Osteoblast (primary cell): Measurements from ENCODE around the gene GSKIP. TPM values are rescaled to one million over a fixed set of nuclear protein-coding genes. Genes with fewer than 3 reads are reported as not detected.

ENCODE experiments used
- DNase-seq: peaks from one replicate; pipeline ENCODE4 v3.0.0; 2011; ENCODE audit warnings: low spot score, mixed read lengths; ENCODE audit not compliant: insufficient read length; ENCODE audit errors: missing footprints
- H2AFZ ChIP-seq: 2 replicates; pipeline ENCODE4 v1.6.0; 2011; ENCODE audit warnings: mild to moderate bottlenecking, low read length
- H3K27ac ChIP-seq: 2 replicates; pipeline ENCODE4 v1.5.1; 2011; ENCODE audit warnings: mild to moderate bottlenecking, low read depth, low read length, moderate library complexity
- H3K27me3 ChIP-seq: 2 replicates; pipeline ENCODE4 v1.6.0; 2012; ENCODE audit warnings: mild to moderate bottlenecking, control low read depth, inconsistent platforms, low read length, moderate library complexity; ENCODE audit not compliant: insufficient read depth
- H3K36me3 ChIP-seq: 2 replicates; pipeline ENCODE4 v1.5.1; 2011; ENCODE audit warnings: mild to moderate bottlenecking, low read length, control low read depth, moderate library complexity; ENCODE audit not compliant: insufficient read depth
- H3K4me1 ChIP-seq: 2 replicates; pipeline ENCODE4 v1.5.1; 2011; ENCODE audit warnings: mild to moderate bottlenecking, low read length, control low read depth, moderate library complexity; ENCODE audit not compliant: insufficient read depth
- H3K4me2 ChIP-seq: 2 replicates; pipeline ENCODE4 v1.6.0; 2011; ENCODE audit warnings: mild to moderate bottlenecking, low read length; ENCODE audit not compliant: insufficient read depth
- H3K4me3 ChIP-seq: fragments of 200-600 bp; sonication (generic); 3 replicates; pipeline ENCODE4 v1.5.1; 2012; ENCODE audit warnings: mild to moderate bottlenecking, low read length, inconsistent platforms; ENCODE audit not compliant: insufficient read depth
- H3K79me2 ChIP-seq: 2 replicates; pipeline ENCODE4 v1.6.0; 2012; ENCODE audit warnings: mild to moderate bottlenecking, low read length, control low read depth, inconsistent platforms; ENCODE audit not compliant: insufficient read depth
- H3K9me3 ChIP-seq: 2 replicates; pipeline ENCODE4 v1.5.1; 2011; ENCODE audit warnings: low read depth, low read length, control low read depth
- H4K20me1 ChIP-seq: 2 replicates; pipeline ENCODE4 v1.6.0; 2012; ENCODE audit warnings: mild to moderate bottlenecking, low read length, control low read depth; ENCODE audit not compliant: insufficient read depth
- total RNA-seq: library from RNA; depleted of rRNA; stranded (reverse); fragments of >200 nt; gene quantifications from 2 replicates; pipeline ENCODE4 v1.2.3, GENCODE V29; 2012
- TF ChIP-seq, protein P1 (sequence below): IDR thresholded peaks from 2 replicates; pipeline ENCODE4 v1.5.1; 2011; ENCODE audit warnings: mild to moderate bottlenecking, low read depth, low read length, moderate library complexity; ENCODE audit errors: extremely low read depth

The GSKIP gene
- total RNA-seq, 1 donor, result 26.8 TPM

DNA sequence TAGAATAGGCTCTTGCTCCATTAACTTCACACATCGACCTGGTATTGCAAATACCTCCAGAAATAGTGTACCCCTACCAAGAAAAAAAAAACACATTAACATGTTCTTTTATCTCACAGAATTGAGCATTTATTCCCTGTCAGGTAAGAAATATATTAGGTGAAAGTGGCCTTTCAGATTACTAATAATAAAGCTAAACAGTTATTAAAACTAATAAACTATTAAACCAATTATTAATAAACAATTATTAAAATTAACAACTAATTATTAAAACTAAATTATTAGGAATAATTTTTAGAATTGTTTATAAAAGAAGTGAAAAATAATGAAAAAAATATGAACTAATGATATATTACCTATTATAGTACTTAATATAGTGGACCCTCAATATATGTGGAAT lies 21.4 kb downstream of the GSKIP start:
- no peaks in the 10 kb centered on the region for H3K79me2 ChIP-seq
- no peak for DNase-seq
- H3K4me1 ChIP-seq, result no peaks in the 10 kb centered on the region
- TF ChIP-seq, protein P1, sequence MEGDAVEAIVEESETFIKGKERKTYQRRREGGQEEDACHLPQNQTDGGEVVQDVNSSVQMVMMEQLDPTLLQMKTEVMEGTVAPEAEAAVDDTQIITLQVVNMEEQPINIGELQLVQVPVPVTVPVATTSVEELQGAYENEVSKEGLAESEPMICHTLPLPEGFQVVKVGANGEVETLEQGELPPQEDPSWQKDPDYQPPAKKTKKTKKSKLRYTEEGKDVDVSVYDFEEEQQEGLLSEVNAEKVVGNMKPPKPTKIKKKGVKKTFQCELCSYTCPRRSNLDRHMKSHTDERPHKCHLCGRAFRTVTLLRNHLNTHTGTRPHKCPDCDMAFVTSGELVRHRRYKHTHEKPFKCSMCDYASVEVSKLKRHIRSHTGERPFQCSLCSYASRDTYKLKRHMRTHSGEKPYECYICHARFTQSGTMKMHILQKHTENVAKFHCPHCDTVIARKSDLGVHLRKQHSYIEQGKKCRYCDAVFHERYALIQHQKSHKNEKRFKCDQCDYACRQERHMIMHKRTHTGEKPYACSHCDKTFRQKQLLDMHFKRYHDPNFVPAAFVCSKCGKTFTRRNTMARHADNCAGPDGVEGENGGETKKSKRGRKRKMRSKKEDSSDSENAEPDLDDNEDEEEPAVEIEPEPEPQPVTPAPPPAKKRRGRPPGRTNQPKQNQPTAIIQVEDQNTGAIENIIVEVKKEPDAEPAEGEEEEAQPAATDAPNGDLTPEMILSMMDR, result no peak
- H3K27me3 ChIP-seq, result no peaks in the 10 kb centered on the region
- H3K36me3 ChIP-seq, result peaks cover 11% of the 10 kb centered on the region
- no peak overlapping the region for H3K4me3 ChIP-seq
- H3K4me2 ChIP-seq, result no peak overlapping the region
- H3K9me3 ChIP-seq, result no peaks in the 10 kb centered on the region
- no peak overlapping the region for H2AFZ ChIP-seq
- no peak overlapping the region for H3K27ac ChIP-seq
- H4K20me1 ChIP-seq, result no peaks in the 10 kb centered on the region

DNA sequence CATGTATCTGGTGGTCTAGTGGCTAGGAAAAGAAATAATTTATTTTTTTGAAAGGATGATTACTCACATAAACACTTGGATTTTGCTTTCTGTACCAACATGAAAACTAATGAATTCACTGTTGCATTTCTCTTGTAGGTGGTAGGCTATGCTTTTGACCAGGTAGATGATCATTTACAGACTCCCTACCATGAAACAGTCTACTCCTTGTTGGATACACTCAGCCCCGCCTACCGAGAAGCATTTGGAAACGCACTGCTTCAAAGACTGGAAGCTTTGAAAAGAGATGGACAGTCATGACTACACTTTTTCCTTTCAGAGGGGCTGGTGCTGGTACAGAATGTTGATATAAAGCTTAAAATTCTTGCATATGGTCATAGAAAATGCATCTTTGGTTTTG lies 22.1 kb downstream of the GSKIP start:
- H3K27ac ChIP-seq, result no peak overlapping the region
- H3K27me3 ChIP-seq, result no peaks in the 10 kb centered on the region
- no peaks in the 10 kb centered on the region for H3K4me1 ChIP-seq
- no peak overlapping the region for H3K4me3 ChIP-seq
- H3K4me2 ChIP-seq, result no peak overlapping the region
- H3K9me3 ChIP-seq, result no peaks in the 10 kb centered on the region
- TF ChIP-seq, protein P1, result no peak
- H3K36me3 ChIP-seq, result peaks cover 11% of the 10 kb centered on the region
- H2AFZ ChIP-seq, result no peak overlapping the region
- H4K20me1 ChIP-seq, result no peaks in the 10 kb centered on the region
- DNase-seq, result no peak
- no peaks in the 10 kb centered on the region for H3K79me2 ChIP-seq

DNA sequence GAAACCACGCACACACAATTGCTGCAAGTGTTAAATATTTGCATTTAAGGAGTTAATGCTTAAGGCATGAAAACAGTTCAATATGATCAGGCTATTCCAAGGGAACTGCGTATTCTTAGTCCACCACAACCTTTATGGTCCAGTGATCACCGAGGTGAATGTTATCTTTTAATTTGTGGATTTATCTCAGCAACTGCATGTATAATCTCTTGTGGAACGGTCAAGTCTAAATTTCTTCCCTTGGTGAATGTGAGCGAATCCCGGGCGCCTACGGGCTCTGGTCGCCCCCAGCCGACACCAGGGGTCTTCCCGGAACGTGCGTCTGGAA lies 27.6 kb downstream of the GSKIP start:
- H3K4me1 ChIP-seq, result peaks cover 11% of the 10 kb centered on the region
- no peaks in the 10 kb centered on the region for H3K9me3 ChIP-seq
- H3K79me2 ChIP-seq, result no peaks in the 10 kb centered on the region
- H3K4me3 ChIP-seq, result peak overlapping the region; percentile 93
- H3K4me2 ChIP-seq, result peak overlapping the region; percentile 97
- H3K36me3 ChIP-seq, result no peaks in the 10 kb centered on the region
- H4K20me1 ChIP-seq, result no peaks in the 10 kb centered on the region
- H3K27ac ChIP-seq, result no peak overlapping the region
- TF ChIP-seq, protein P1, result no peak
- peaks cover 2% of the 10 kb centered on the region for H3K27me3 ChIP-seq
- DNase-seq, result no peak
- peak overlapping the region; percentile 94 for H2AFZ ChIP-seq

DNA sequence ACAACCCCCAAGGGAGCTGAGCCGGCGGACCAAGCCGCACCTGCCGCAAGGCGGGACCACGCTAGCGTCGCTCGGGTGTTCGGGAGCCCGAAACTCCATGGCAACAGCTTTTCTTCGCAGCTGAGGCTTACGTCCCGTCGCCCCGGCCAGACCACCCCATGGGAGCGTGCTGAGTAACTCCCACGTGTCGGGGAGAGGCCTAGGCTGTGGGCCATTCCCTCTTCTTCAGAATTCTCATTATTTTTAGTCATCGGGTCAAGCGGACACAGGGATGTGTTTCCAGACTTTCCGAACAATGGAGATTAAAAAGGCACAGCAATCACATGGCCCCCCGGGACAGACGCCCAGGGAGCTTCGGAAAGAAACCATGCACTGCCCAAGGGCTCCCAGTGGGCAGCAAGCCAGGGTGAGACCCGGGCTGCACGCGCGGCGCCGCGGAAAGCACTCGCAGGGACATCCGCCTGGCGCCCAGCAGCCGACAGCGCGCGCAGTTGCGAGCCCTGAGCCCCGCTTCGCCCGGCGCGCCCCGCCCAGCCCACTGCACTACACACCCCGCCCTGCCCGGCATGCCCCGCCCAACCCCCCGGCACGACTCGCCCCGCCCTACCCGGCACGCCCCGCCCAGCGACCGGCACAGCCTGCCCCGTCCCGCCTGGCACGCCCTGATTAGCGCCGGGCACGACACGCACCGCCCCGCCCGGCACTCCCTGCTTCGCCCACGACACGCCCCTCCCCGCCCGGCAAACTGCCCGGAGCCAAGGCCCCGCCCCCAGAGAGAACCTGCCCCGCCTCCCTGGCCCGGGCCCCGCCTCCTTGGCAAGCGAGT lies 28.2 kb downstream of the GSKIP start:
- peak; percentile 99 for DNase-seq
- Histone ChIP-seq H3K4me2 (peak overlapping the region; percentile 97), H3K9me3 (no peaks in the 10 kb centered on the region), H3K27me3 (peaks cover 2% of the 10 kb centered on the region), H2AFZ (peak overlapping the region; percentile 94), H3K4me1 (peaks cover 11% of the 10 kb centered on the region), H3K36me3 (no peaks in the 10 kb centered on the region), H4K20me1 (no peaks in the 10 kb centered on the region), H3K4me3 (peak overlapping the region; percentile 93), H3K79me2 (no peaks in the 10 kb centered on the region), H3K27ac (peak overlapping the region; percentile 58)
- TF ChIP-seq, protein P1, result no peak
